ENCODE data around the gene GOLGA3. TPM values are rescaled to one million over a fixed set of nuclear protein-coding genes. Genes with fewer than 3 reads are reported as not detected.

Gene GOLGA3
- total RNA-seq, 1 donor from 2014 or later = 50.6 TPM

DNA sequence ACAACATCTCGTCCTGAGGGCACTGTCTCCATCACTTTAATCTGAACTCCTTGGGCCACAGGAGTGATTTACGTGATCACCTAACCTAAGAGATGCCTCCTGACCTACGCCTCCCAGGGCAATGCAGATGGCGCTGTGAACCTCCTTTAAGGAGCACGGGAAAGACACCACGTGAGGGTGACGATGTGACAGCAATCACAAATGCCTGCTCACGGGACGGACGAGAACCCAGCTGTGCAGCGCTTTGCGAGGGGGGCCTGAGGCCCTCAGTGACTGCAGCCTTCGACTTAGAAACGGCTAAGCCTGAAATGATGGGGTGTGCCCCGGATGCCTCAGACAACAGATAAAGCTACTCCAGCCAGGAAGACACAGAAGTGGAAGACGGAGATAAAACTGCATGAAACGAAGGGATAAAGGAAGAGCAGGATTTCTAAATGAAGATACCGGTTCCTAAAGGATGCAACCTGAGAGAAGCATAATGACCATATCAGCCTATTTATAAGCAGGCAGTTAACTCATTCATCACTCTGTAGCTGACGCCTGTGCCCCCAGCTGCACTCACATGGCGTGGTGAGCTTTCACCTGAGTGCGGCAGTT, 13.9 kb upstream of the GOLGA3 start:
- H3K27me3 Mint-ChIP-seq (ENCODE audit: unreplicated experiment) = peaks cover 9% of the 10 kb centered on the region
- no peak overlapping the region for H3K27ac Mint-ChIP-seq (ENCODE audit: unreplicated experiment)
- H3K4me1 Mint-ChIP-seq (ENCODE audit: low read depth, unreplicated experiment) = no peaks in the 10 kb centered on the region
- TF ChIP-seq, protein P1, sequence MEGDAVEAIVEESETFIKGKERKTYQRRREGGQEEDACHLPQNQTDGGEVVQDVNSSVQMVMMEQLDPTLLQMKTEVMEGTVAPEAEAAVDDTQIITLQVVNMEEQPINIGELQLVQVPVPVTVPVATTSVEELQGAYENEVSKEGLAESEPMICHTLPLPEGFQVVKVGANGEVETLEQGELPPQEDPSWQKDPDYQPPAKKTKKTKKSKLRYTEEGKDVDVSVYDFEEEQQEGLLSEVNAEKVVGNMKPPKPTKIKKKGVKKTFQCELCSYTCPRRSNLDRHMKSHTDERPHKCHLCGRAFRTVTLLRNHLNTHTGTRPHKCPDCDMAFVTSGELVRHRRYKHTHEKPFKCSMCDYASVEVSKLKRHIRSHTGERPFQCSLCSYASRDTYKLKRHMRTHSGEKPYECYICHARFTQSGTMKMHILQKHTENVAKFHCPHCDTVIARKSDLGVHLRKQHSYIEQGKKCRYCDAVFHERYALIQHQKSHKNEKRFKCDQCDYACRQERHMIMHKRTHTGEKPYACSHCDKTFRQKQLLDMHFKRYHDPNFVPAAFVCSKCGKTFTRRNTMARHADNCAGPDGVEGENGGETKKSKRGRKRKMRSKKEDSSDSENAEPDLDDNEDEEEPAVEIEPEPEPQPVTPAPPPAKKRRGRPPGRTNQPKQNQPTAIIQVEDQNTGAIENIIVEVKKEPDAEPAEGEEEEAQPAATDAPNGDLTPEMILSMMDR (IDR thresholded peaks at IDR 0.05; ENCODE audit: partially characterized antibody, unreplicated experiment) = no peak
- no peaks in the 10 kb centered on the region for H3K36me3 Mint-ChIP-seq (ENCODE audit: unreplicated experiment)
- H3K4me3 Mint-ChIP-seq (ENCODE audit: unreplicated experiment) = no peak overlapping the region
- no peak for DNase-seq
- peaks cover 2% of the 10 kb centered on the region for H3K9me3 Mint-ChIP-seq (ENCODE audit: unreplicated experiment)

DNA sequence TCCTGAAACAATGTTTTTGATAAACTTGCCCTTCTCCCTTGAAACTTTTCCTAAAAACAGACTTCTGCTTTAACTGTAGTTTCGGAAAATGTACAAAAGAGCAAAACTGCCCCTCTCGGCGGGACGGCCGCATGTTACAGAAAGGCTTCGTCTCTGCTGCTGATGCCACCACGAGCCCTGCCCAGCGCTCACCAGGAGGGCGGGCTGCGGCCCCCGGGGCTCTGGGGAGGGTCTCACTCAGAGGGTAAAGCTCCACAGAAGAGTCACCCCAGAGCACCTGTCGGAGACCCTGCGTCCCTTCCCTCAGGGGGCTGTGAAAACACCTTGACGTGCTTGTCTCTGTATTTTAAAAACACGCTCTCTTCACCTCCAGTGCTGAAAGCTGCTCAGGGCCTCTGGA, 12.5 kb upstream of the GOLGA3 start:
- peaks cover 7% of the 10 kb centered on the region for H3K27me3 Mint-ChIP-seq (ENCODE audit: unreplicated experiment)
- H3K4me3 Mint-ChIP-seq (ENCODE audit: unreplicated experiment) = no peak overlapping the region
- DNase-seq = no peak
- TF ChIP-seq, protein P1 (IDR thresholded peaks at IDR 0.05; ENCODE audit: partially characterized antibody, unreplicated experiment) = no peak
- no peaks in the 10 kb centered on the region for H3K36me3 Mint-ChIP-seq (ENCODE audit: unreplicated experiment)
- peaks cover 5% of the 10 kb centered on the region for H3K9me3 Mint-ChIP-seq (ENCODE audit: unreplicated experiment)
- H3K27ac Mint-ChIP-seq (ENCODE audit: unreplicated experiment) = no peak overlapping the region
- H3K4me1 Mint-ChIP-seq (ENCODE audit: low read depth, unreplicated experiment) = peaks cover 9% of the 10 kb centered on the region

DNA sequence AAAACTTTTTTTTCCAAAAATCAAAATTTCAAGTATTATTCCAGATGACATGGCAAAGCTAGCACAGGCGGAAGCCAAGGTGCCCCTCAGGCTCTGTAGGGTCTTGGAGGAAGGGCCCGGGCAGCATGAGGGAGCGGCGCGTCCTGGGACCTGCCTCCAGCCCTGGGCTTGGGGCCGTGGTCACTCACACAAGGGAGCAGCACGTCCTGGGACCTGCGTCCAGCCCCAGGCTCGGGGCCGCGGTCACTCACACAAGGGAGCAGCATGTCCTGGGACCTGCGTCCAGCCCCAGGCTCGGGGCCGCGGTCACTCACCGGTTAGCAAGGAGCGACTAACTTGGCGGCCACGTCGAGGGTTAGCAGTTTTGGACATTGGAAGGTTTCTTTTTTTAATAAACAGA, 11.9 kb upstream of the GOLGA3 start:
- Mint-ChIP-seq H3K4me3 (ENCODE audit: unreplicated experiment) (no peak overlapping the region), H3K4me1 (ENCODE audit: low read depth, unreplicated experiment) (peaks cover 9% of the 10 kb centered on the region), H3K27me3 (ENCODE audit: unreplicated experiment) (peaks cover 7% of the 10 kb centered on the region), H3K27ac (ENCODE audit: unreplicated experiment) (no peak overlapping the region), H3K36me3 (ENCODE audit: unreplicated experiment) (no peaks in the 10 kb centered on the region), H3K9me3 (ENCODE audit: unreplicated experiment) (peaks cover 5% of the 10 kb centered on the region)
- DNase-seq = no peak
- TF ChIP-seq, protein P1 (IDR thresholded peaks at IDR 0.05; ENCODE audit: partially characterized antibody, unreplicated experiment) = no peak

DNA sequence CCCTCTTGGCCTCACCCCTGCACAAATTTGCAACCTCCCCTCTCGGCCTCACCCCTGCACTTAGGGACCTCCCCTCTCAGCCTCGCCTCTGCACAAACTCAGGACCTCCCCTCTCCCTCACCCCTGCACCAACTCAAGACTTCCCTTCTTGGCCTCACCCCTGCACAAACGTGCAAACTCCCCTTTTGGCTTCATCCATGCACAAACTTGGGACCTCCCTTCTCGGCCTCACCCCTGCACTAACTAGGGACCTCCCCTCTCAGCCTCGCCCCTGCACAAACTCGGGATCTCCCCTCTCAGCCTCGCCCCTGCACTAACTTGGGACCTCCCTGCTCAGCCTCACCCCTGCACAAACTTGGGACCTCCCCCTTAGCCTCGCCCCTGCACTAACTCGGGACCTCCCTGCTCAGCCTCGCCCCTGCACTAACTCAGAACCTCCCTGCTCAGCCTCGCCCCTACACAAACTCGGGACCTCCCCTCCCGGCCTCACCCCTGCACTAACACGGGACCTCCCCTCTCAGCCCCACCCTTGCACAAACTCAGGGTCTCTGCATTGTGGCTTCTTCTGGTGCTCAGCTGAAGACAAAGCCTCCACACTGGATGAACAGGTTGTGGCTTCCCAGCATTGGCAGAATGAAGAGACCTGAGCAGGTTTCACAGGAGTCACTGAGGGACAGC, 11.0 kb upstream of the GOLGA3 start:
- no peaks in the 10 kb centered on the region for H3K36me3 Mint-ChIP-seq (ENCODE audit: unreplicated experiment)
- H3K4me3 Mint-ChIP-seq (ENCODE audit: unreplicated experiment) = no peak overlapping the region
- H3K27ac Mint-ChIP-seq (ENCODE audit: unreplicated experiment) = no peak overlapping the region
- TF ChIP-seq, protein P1 (IDR thresholded peaks at IDR 0.05; ENCODE audit: partially characterized antibody, unreplicated experiment) = no peak
- peaks cover 7% of the 10 kb centered on the region for H3K27me3 Mint-ChIP-seq (ENCODE audit: unreplicated experiment)
- no peak for DNase-seq
- H3K9me3 Mint-ChIP-seq (ENCODE audit: unreplicated experiment) = peaks cover 5% of the 10 kb centered on the region
- H3K4me1 Mint-ChIP-seq (ENCODE audit: low read depth, unreplicated experiment) = peaks cover 9% of the 10 kb centered on the region

DNA sequence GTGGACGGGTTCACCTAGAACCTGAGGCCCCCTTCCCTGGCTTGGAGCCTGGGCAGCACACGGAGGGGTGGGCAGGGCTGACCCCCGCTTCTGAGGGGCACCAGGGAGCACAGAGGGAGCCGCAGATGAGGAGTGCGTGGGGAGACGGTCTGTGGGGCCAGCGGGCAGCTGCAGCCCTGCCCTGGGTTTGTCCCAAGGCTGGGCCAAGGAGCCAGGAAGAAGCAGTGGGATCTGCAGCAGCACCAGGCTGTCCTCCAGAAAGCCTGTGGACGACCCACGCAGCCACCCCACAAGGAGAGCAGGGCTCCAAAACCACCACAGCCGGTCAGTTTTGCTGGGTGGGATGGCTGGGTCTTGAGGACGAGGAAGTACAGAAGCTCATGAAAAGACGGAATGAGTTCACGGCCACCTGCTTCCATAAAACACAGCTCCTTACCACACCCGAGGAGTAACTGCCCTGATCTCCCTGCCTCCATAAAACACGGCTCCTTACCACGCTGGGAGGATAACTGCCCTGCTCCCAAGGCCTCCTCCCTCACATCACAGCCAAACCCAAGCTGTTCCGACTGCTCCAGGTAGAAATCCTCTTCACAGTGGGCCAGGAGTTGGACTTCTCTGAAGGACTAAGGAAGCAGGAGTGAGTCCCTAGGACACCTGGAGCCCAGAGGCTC, 9.9 kb upstream of the GOLGA3 start:
- peaks cover 9% of the 10 kb centered on the region for H3K4me1 Mint-ChIP-seq (ENCODE audit: low read depth, unreplicated experiment)
- H3K9me3 Mint-ChIP-seq (ENCODE audit: unreplicated experiment) = peaks cover 5% of the 10 kb centered on the region
- H3K4me3 Mint-ChIP-seq (ENCODE audit: unreplicated experiment) = no peak overlapping the region
- TF ChIP-seq, protein P1 (IDR thresholded peaks at IDR 0.05; ENCODE audit: partially characterized antibody, unreplicated experiment) = no peak
- H3K27ac Mint-ChIP-seq (ENCODE audit: unreplicated experiment) = peak overlapping the region; percentile 44
- H3K27me3 Mint-ChIP-seq (ENCODE audit: unreplicated experiment) = peaks cover 7% of the 10 kb centered on the region
- no peak for DNase-seq
- no peaks in the 10 kb centered on the region for H3K36me3 Mint-ChIP-seq (ENCODE audit: unreplicated experiment)

Data from glutamatergic neuron (in vitro differentiated cells).